CD4-positive, alpha-beta T cell treated with Interleukin-15 for 1 hour (primary cell): ENCODE results near the gene TJP1.
"Not testable (repeated sequence)": the region's sequence is repeated elsewhere in the genome, so short reads cannot be mapped to it uniquely, and the experiment has no call there.

ENCODE experiments used
- DNase-seq: peaks from one replicate; pipeline ENCODE4 v3.0.0-alpha.2; 2020

Gene TJP1

DNA sequence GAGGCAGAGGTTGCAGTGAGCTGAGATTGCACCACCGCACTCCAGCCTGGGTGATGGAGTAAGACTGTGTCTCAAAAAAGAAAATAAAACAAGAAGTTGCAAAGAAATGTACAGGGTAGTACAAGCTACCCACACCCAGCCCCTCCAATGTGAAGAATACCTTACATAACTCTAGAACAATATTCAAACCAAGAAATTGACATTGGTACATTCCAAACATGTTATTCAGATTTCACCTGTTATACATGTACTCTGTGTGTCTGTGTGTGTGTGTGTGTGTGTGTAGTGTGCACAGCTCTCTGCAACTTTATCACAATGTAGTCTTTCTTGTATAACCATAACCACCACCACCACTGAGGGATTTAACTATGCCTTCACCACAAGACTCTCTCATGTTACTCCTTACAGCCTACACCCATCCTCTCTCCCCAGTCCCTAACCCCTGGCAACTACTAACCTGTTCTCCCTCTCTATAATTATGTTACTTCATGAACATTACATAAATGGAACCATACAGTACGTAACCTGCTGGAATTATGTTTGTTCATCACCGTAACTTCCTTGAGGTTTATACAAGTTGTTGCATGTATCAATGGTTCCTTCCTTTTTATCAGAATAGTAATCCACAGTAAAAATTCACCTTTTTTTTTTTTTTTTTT, 16.2 kb upstream of the TJP1 start:
- DNase-seq: no peak

GRCh38 chr15:29835301-29835700, 13.0 kb upstream of the TJP1 start:
- no peak for DNase-seq

- no peak for DNase-seq
Measured at GRCh38 chr15:29832709-29833108, 10.4 kb upstream of the TJP1 start.

DNA sequence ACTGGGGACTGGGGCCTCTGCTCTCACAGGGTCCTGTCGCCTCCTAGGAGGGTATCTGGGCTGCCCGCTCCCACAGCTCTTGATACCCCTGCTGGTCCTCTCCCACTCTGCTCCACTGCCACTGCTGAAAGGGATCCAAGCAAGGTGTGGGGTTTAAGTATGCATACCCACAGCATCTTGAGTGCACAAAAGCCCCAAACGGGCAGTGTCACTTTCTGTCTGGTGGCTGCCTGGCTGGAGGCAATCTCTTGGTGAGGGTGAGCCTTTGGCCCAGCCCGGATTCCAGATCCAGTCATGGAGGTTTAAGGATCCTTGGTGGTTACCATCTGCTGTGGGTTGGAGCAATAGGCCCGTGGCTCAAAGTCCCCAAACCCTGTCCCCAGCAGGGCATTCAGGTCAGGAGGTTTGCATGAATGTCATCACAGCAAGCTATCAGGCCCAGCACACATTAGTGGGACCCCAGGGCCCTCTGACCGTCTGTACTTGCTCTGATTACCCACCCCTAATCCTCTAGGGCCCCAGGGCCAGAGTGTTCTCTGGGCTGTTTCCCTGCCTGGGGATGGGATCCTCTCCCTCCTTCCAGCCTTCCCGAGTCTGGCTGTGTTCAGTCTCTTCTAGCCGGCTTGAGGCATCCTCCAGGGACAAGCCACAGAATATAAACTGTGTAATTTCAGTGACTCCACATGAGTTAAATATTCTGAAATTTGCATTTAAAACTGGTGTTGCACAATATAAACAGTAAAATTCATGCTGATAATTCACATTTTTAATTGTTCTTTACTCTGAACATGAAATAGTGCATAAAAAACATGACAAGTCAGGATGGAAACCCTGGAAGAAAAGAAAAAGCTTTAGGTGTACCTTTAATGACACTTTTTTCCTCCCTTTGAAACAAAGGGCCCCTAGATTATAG, 4.9 kb upstream of the TJP1 start:
- DNase-seq: no peak

GRCh38 chr15:29825227-29825626, 3.0 kb upstream of the TJP1 start:
- DNase-seq: no peak

GRCh38 chr15:29822684-29823459, 604 bp upstream of the TJP1 start:
- no peak for DNase-seq

- DNase-seq: no peak
Measured at GRCh38 chr15:29821416-29822099, 710 bp downstream of the TJP1 start.

DNA sequence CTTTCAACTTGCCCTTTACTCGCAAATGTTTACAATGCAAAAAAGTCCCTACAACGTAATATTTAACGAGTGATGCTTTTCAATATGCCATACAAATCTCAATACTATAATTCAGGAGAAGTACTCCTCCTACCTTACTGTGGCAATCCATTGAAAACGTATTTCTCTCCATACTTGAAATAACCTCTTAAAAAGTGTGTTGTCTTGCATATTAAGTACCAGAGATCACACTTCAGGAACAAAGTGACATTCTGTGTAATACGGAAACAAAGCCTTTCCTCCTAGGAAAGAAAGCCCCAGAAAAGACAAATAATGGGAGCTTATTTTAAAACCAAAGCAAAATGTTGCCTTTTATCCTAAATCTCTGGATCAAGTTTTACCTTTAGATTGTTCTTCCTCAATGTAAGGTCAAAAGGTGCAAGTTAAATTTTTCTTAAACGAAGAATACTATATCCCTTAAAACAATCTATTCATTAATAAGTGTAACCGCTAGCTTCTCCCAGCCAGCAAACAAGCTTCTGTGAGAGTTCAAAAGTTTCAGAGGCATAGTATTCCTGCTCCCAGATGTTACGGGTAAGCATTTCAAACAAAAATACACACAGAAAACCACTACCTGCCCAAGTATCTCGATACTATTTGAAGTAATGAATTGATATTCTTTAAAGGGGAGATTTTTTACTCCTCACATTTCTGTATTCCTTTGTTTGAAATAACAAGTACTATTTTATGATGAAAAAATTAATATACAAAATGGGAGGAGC, 1.7 kb downstream of the TJP1 start:
- DNase-seq: no peak

DNA sequence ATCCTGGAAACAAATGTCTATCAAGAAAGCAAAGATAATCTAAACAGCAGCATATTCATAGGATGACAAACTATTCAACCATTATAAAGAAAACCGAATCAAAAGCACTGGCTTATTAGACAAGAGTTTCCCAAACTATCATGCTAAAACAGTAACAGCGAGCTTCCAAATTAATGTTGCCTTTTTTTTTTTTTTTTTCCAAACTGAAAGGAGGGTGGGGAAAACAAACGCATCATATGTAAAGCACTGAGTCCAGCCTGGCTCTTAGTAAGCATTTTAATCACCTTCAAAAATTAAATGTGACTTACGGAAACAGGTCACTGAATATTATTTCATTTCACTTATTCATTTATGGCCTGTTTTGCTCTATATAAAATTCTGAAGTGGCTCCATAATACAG, 2.3 kb downstream of the TJP1 start:
- no peak for DNase-seq

DNA sequence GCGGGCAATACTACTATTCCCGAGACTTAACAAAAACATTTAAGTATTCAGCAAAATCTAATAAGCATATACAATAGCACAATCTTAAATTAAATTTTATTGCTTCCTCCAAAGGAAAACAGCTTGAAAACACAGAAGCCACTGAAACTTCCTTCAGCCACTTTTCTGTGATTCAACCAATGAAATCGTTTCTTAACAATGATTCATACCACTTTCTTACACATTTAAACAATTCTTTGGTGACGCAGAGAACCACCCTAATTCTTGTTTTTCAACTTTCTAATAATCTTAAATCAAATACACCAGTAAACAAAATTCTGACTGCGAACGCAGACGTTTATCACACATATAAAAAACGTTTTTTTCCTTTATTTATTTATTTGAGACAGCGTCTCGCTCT, 4.1 kb downstream of the TJP1 start:
- DNase-seq: no peak

GRCh38 chr15:29817455-29817854, 4.8 kb downstream of the TJP1 start:
- not testable (repeated sequence) for DNase-seq

DNA sequence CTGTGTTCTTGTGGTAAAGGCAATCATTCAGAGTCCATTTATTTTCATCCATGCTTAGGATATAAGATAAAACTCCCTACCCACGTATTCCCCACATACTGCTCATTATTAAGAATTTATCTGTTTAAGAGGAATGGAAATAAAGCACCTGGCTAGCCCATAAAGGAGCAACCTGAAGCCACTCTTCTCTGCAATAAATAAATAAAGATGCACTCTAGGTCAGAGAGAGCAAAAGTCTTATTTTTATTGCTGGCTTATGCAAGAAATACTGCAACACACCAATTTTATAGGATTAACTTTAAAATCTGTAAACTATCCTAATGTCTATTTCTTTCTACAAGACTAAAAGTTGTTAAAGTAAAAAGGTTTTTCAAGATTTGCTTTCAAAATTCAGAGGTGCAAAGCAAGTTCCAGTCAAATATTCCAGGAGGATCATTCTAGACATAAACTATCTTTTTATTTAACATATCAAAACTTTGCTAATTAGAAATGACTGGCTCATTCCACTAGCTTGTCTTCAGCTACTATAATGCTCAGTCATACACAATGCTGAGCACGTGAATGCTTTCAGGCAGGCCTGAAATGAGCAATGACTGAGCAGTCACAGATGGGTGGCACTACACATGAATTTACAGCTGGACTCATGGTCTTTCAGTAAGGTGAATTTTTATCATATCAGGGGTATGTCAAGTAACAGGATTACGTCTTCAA, 7.1 kb downstream of the TJP1 start:
- DNase-seq: no peak

DNA sequence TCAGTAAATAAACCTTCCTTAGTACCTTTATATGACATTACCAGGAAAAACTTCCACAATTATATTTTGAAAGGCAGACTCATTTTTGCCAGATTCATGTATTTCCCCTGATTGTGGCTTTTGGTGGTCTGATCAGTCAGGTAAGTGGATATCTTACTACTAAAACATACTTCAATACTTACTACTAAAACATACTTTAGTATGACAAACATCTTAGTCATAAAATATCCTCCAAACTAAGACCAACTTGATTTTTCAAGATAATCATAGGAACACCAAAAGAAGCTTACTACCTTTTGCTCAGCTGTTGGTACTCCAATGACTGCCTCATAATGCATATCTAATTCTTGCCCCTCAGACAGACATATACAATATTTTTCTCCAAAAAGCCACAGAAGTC, 9.3 kb downstream of the TJP1 start:
- no peak for DNase-seq

DNA sequence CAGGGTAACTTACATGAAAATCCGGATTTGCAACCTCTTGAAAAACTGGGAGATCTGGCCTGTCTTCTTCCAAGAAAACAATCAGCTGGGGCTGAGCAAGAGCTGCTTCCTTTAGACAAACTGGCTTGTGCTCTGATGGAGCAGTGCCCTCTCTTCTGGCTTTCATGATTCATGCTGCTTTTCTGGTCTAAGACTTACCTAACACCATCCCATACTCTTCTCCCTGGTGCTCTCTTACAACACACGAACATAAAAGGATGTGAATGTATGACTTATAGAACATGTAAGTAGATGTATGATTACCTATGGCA, 9.9 kb downstream of the TJP1 start:
- no peak for DNase-seq

DNA sequence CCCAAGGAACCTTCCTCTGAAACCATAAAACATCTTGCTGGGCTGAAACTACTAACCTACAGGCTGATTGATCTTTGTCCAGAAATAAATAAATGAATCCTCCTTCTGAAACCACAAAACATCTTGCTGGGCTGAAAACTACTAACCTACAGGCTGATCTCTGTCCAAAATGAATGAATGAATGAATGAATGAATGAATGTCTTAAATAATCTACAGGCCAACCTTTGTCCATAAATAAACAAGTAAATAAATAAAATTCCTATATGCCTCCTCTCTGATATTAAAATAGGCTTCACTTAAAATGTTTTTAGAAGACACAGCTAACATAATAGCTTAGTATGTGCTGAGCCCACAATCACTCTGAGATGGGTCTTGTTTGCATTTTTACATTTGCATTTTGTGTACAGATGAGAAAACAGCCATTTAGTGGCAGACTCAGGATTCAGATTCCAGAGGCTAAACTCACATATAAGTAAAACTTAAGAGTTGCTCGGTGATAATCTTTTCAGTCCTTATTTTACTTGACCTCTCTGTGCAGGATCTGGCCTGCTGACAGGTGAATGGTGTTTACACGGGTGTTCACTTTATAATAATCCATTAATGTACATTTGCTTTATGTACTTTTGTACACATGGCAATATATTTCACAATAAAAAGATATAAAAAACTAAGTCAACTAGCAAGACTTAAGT, 10.4 kb downstream of the TJP1 start:
- no peak for DNase-seq

DNA sequence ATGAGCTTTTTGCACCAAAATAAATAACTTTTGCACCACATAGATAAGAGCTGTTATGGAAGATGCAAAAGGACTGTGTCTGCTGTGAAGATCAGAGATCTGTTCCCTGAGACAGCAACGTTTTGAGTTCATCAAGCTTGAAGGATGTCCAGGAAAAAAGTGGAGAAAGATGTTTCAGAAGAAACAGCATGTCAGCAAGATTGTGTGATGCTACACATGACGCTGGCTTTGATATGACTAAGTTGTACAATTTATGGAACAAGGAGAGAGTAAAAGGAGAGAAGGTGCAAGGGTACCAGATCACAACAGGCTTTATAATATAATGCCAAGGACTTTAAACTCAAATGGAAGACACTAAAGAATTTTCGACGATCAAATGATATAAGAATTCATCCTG, 16.6 kb downstream of the TJP1 start:
- DNase-seq: no peak

- DNase-seq: no peak
Measured at GRCh38 chr15:29805043-29805707, 17.1 kb downstream of the TJP1 start.

- DNase-seq: no peak
Measured at GRCh38 chr15:29802411-29802810, 19.9 kb downstream of the TJP1 start.

GRCh38 chr15:29800491-29801366, 21.5 kb downstream of the TJP1 start:
- DNase-seq: no peak

- no peak for DNase-seq
Measured at GRCh38 chr15:29799859-29800258, 22.4 kb downstream of the TJP1 start.
